Gastrocnemius medialis (tissue), 4 donors: Measurements from ENCODE around the gene MYBPH. TPM values are rescaled to one million over a fixed set of nuclear protein-coding genes. Genes with fewer than 3 reads are reported as not detected.

Experiments
- ATAC-seq, 2 donors: fragments of 150-250 bp; one replicate each; pipeline ENCODE4 v1.9.1; 2016
- DNase-seq, 2 donors: peaks; one replicate each; pipeline ENCODE4 v3.0.0-alpha.2; 2019
- H3K27ac ChIP-seq, 4 donors: fragments of 200-600 bp; sonication (generic); 1 replicate in 1 of 4; 2 replicates in 3 of 4; pipeline ENCODE4 v1.5.1; 2016 to 2018; ENCODE audit warnings: mild to moderate bottlenecking in 2 of 4, moderate library complexity in 1 of 4
- H3K27me3 ChIP-seq, 3 donors: fragments of 200-600 bp; sonication (generic) in 2 of 3; 1 replicate in 1 of 3; 2 replicates in 2 of 3; pipeline versions ENCODE4 v1.5.1 to v1.6.0; 2016 to 2019; ENCODE audit warnings: mild to moderate bottlenecking in 1 of 3, moderate library complexity in 1 of 3
- H3K36me3 ChIP-seq, 2 donors: fragments of 200-600 bp; sonication (generic) in 1 of 2; one replicate each; pipeline ENCODE4 v1.5.1; 2017 to 2018
- H3K4me1 ChIP-seq, 2 donors: fragments of 200-600 bp; sonication (generic) in 1 of 2; one replicate each; pipeline ENCODE4 v1.5.1; 2016 to 2017; ENCODE audit warnings: mild to moderate bottlenecking in 2 of 2
- H3K4me3 ChIP-seq, 4 donors: fragments of 200-600 bp; sonication (generic) in 3 of 4; 1 replicate in 1 of 4; 2 replicates in 3 of 4; pipeline ENCODE4 v1.5.1; 2016 to 2019; ENCODE audit warnings: mild to moderate bottlenecking in 2 of 4
- H3K9me3 ChIP-seq, 3 donors: fragments of 200-600 bp; sonication (generic) in 2 of 3; 1 replicate in 1 of 3; 2 replicates in 2 of 3; pipeline ENCODE4 v1.5.1; 2016 to 2019
- CTCF ChIP-seq, 5 experiments: fragments of 450-650 bp in 3 of 5; fragments of 200-600 bp in 2 of 5; sonication (generic) in 2 of 5; IDR thresholded peaks in 4 of 5; conservative IDR thresholded peaks in 1 of 5; 1 replicate in 4 of 5; 2 replicates in 1 of 5; pipeline ENCODE4 v1.5.1; 2016 to 2019; ENCODE audit warnings: antibody characterized with exemption in 5 of 5, mild to moderate bottlenecking in 3 of 5, moderate library complexity in 3 of 5
- POLR2A ChIP-seq, 2 donors: fragments of 450-650 bp; IDR thresholded peaks; one replicate each; pipeline ENCODE4 v1.6.1; 2017; ENCODE audit warnings: antibody characterized with exemption in 2 of 2, mild to moderate bottlenecking in 2 of 2, moderate library complexity in 2 of 2
- in situ Hi-C, 4 donors: fragments of 200-750 bp; cut with MboI; loops; one replicate each; pipeline versions ENCODE4 v1.15.0 to v1.8.0; 2017; ENCODE audit warnings: low sequenced_read_pairs in 4 of 4
- intact Hi-C: fragments of 100-400 bp; cut with DNase I; formaldehyde crosslinking; loops from one replicate; pipeline ENCODE4 v1.15.1; 2023; ENCODE audit warnings: low total_unique reads
- total RNA-seq, 4 donors: library from RNA; depleted of rRNA; stranded (reverse); fragments of >200 nt; gene quantifications; one replicate each; pipeline versions ENCODE4 v1.1.0 to v1.2.3, GENCODE V29; 2016

The MYBPH gene
- total RNA-seq, 4 donors from 2014 or later: 7.4 to 260 (median 45.5) TPM

GRCh38 chr1:203142684-203143408 is 32.8 kb downstream of the MYBPH start:
- no peak overlapping the region for H3K27ac ChIP-seq
- DNase-seq (no peak), ATAC-seq (no peak)
- in situ Hi-C loops: no loop called here
- intact Hi-C loops: no loop called here
- H3K4me3 ChIP-seq: no peak overlapping the region
- no peak for TF ChIP-seq CTCF (IDR thresholded peaks at IDR 0.05 in 4 of 5, conservative IDR thresholded peaks at IDR 0.05 in 1 of 5)
- no peak for TF ChIP-seq POLR2A (IDR thresholded peaks at IDR 0.05)
- no peaks in the 10 kb centered on the region for H3K4me1 ChIP-seq
- H3K9me3 ChIP-seq: no peaks in the 10 kb centered on the region
- H3K27me3 ChIP-seq: no peaks in the 10 kb centered on the region
- no peaks in the 10 kb centered on the region for H3K36me3 ChIP-seq

- H3K27me3 ChIP-seq: no peaks in the 10 kb centered on the region
- intact Hi-C loops: no loop called here
- no peak overlapping the region for H3K27ac ChIP-seq
- no peaks in the 10 kb centered on the region for H3K9me3 ChIP-seq
- DNase-seq (no peak), ATAC-seq (no peak)
- H3K36me3 ChIP-seq: no peaks in the 10 kb centered on the region
- H3K4me3 ChIP-seq: no peak overlapping the region
- no peaks in the 10 kb centered on the region for H3K4me1 ChIP-seq
- TF ChIP-seq CTCF (IDR thresholded peaks at IDR 0.05 in 4 of 5, conservative IDR thresholded peaks at IDR 0.05 in 1 of 5): no peak
- no peak for TF ChIP-seq POLR2A (IDR thresholded peaks at IDR 0.05)
- in situ Hi-C loops: no loop called here
Measured at GRCh38 chr1:203142124-203142523, 33.5 kb downstream of the MYBPH start.

- no peaks in the 10 kb centered on the region for H3K36me3 ChIP-seq
- H3K9me3 ChIP-seq: no peaks in the 10 kb centered on the region
- intact Hi-C loops (no loop called here), in situ Hi-C loops (no loop called here)
- no peak overlapping the region for H3K27ac ChIP-seq
- no peaks in the 10 kb centered on the region for H3K27me3 ChIP-seq
- TF ChIP-seq POLR2A (IDR thresholded peaks at IDR 0.05) (no peak), CTCF (IDR thresholded peaks at IDR 0.05 in 4 of 5, conservative IDR thresholded peaks at IDR 0.05 in 1 of 5) (no peak)
- H3K4me1 ChIP-seq: no peaks in the 10 kb centered on the region
- no peak overlapping the region for H3K4me3 ChIP-seq
- DNase-seq (no peak), ATAC-seq (no peak)
Measured at GRCh38 chr1:203140743-203141520, 34.7 kb downstream of the MYBPH start.

- Histone ChIP-seq H3K36me3 (no peaks in the 10 kb centered on the region), H3K4me3 (no peak overlapping the region), H3K4me1 (no peaks in the 10 kb centered on the region), H3K9me3 (no peaks in the 10 kb centered on the region), H3K27ac (no peak overlapping the region), H3K27me3 (no peaks in the 10 kb centered on the region)
- intact Hi-C loops (no loop called here), in situ Hi-C loops (no loop called here)
- ATAC-seq (no peak), DNase-seq (no peak)
- TF ChIP-seq POLR2A (IDR thresholded peaks at IDR 0.05) (no peak), CTCF (IDR thresholded peaks at IDR 0.05 in 4 of 5, conservative IDR thresholded peaks at IDR 0.05 in 1 of 5) (no peak)
Measured at GRCh38 chr1:203139976-203140475, 35.6 kb downstream of the MYBPH start.
